Brain microvascular endothelial cell (primary cell): ENCODE results near the gene TMEM271.

ENCODE experiments used
- DNase-seq: peaks from one replicate; pipeline ENCODE4 v3.0.0-alpha.2; 2020
- H3K27ac ChIP-seq: fragments of 250-450 bp; sonication (Bioruptor Pico); 2 replicates; pipeline ENCODE4 v1.5.1; 2020; ENCODE audit warnings: mild to moderate bottlenecking, moderate library complexity
- H3K27me3 ChIP-seq: fragments of 250-450 bp; sonication (Bioruptor Pico); replicated peaks from 2 replicates; pipeline ENCODE4 v1.5.1; 2020; ENCODE audit warnings: mild to moderate bottlenecking
- H3K36me3 ChIP-seq: fragments of 250-450 bp; sonication (Bioruptor Pico); replicated peaks from 2 replicates; pipeline ENCODE4 v1.5.1; 2020; ENCODE audit warnings: mild to moderate bottlenecking
- H3K4me3 ChIP-seq: 2 replicates; pipeline ENCODE4 v1.5.1; 2011; ENCODE audit warnings: low read depth, mild to moderate bottlenecking, control low read depth, low read length, moderate library complexity
- CTCF ChIP-seq: IDR thresholded peaks from 2 replicates; pipeline ENCODE4 v1.5.1; 2011; ENCODE audit warnings: low read depth, mild to moderate bottlenecking, moderate library complexity, low read length, control low read depth, inconsistent platforms; ENCODE audit errors: missing control alignments
- in situ Hi-C: cut with HindIII; loops from 2 replicates; pipeline ENCODE4 v1.10.0; 2017; ENCODE audit warnings: low sequenced_read_pairs, low pct_ligation_motif_present

The TMEM271 gene

DNA sequence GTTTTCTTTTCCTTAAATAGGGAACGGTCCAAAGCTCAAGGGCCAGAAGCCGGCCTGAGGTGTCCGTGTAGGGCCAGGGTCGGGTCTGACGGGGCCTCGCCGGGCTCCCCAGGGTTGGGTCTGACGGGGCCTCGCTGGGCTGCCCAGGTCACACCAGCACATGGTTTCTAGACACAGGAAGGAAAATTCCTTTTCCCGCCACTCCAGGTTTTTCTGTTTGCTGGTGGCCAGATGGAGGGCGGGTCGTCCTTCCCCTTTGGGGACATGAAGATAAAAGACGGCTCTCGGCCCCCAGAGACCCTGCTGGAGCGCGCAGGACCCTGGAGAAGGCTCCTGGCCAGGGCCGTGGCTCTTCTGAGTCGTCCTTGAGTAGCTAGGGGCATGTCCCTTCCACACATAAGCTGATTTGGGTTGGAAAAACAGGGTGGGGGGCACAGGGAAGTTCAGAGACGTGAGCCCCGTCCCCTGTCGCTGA, 42.0 kb downstream of the TMEM271 start:
- DNase-seq: no peak
- in situ Hi-C loops: no loop called here
- no peak overlapping the region for H3K4me3 ChIP-seq
- TF ChIP-seq CTCF: no peak
- H3K27me3 ChIP-seq: no peaks in the 10 kb centered on the region
- no peak overlapping the region for H3K27ac ChIP-seq
- H3K36me3 ChIP-seq: peaks cover 49% of the 10 kb centered on the region

GRCh38 chr4:533318-534100, 42.6 kb downstream of the TMEM271 start:
- DNase-seq: no peak
- Histone ChIP-seq H3K27me3 (no peaks in the 10 kb centered on the region), H3K4me3 (no peak overlapping the region), H3K27ac (no peak overlapping the region), H3K36me3 (peaks cover 49% of the 10 kb centered on the region)
- in situ Hi-C loops: no loop called here
- no peak for TF ChIP-seq CTCF

DNA sequence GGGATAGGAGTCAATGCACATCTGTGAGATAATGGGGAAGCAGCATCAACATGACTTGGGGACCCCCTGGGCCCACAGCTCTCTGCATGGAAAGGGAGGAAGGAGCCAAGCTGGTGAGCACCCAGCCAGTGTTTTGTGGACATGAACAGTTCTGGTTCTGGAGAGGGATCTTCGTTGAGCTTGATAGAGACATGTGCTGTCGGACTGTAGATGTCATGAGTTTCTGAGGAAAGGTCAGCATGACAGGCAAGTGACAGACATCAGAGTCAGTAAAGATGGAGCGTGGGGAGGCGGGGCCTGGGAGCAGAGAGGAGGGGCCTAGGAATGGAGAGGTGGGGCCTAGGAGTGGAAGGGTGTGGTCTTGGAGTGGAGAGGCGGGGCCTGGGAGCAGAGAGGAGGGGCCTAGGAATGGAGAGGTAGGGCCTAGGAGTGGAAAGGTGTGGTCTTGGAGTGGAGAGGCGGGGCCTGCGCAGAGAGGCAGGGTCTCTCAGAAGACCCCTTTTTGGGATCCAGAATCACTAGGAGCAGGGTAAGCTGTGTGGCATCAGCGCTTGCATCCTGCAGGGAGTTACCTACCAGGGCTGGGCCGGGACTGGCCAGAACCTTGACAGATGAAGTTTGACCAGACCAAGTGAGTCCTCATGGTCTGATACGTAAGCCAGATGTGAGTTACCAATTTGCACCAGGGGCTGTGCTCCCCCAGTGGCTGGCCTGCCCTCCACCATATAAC, 43.3 kb downstream of the TMEM271 start:
- in situ Hi-C loops: no loop called here
- no peak for TF ChIP-seq CTCF
- no peak for DNase-seq
- Histone ChIP-seq H3K4me3 (no peak overlapping the region), H3K27me3 (no peaks in the 10 kb centered on the region), H3K27ac (no peak overlapping the region), H3K36me3 (peaks cover 49% of the 10 kb centered on the region)

DNA sequence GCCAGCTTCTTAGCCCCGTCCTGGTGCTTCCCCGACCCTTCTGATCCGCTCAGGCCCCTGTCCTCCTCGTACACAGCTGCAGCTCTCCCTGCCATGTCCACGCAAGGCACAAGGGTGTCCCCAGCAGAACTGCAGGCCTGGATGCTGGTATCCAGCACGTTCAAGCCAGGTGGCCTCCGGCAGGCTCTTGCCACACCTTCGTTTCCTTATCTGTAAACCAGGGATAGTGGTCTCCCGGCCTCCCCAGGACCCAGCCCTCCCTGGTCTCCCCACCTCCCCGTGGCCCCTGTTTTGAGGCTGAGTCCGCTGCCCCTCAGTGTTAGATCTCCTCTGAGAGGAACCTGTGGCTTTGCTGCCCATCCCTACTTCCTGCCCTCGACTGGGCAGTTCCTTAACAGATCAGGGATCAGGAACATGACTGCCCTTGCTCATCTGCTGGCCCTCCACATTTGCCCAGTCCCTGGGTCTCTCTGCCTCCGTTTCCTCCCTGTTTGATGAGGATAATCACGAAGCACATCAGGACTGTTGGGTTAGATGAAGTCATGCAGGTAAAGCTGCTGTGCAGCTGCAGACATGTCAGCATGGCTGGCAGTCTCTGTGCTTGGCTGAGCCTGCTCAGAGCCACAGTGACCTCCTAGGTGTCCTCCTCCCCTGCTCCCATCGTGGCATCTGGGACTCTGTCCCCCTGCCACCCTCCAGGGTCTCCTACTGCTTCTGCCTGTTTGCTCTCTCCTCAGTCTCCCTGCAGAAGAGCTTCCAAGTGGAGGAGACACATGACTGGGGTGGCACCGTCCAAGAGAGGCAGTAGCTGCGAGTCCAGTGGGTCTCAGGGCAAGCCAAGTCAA, 44.2 kb downstream of the TMEM271 start:
- no peak for TF ChIP-seq CTCF
- Histone ChIP-seq H3K36me3 (peaks cover 44% of the 10 kb centered on the region), H3K4me3 (no peak overlapping the region), H3K27me3 (no peaks in the 10 kb centered on the region), H3K27ac (no peak overlapping the region)
- in situ Hi-C loops: no loop called here
- no peak for DNase-seq

DNA sequence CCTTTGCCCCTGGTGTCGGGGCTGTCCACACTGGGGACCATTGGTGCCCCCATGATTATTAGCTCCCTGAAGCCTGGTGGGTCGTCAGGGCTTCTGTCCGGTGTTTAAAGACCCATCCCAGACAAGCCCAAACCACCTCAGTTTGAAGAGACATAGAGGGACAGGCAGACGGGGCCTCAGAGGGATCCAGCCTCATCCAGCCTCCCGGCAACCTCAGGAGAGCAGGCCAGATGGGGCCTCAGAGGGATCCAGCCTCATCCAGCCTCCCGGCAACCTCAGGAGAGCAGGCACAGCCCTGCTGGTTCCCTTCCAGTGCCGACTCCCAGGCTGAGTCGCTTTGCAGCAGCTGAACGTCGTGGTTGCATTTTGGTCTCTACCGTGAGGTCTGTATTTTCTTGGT, 45.0 kb downstream of the TMEM271 start:
- no peak for TF ChIP-seq CTCF
- in situ Hi-C loops: no loop called here
- peaks cover 38% of the 10 kb centered on the region for H3K36me3 ChIP-seq

More for the DNA sequence above, 45.0 kb downstream of the TMEM271 start:
- DNase-seq: no peak
- Histone ChIP-seq H3K4me3 (no peak overlapping the region), H3K27me3 (no peaks in the 10 kb centered on the region), H3K27ac (no peak overlapping the region)
